Renal pelvis (tissue), 4 donors: Measurements from ENCODE around the gene ANKRD24. TPM values are rescaled to one million over a fixed set of nuclear protein-coding genes. Genes with fewer than 3 reads are reported as not detected.
"Not testable (repeated sequence)": the region's sequence is repeated elsewhere in the genome, so short reads cannot be mapped to it uniquely, and the experiment has no call there.

Experiments
- DNase-seq: peaks from one replicate; pipeline ENCODE4 v3.0.0-alpha.2; 2013
- polyA plus RNA-seq, 3 donors: library from polyadenylated mRNA; unstranded; fragments of 120-200 nt; gene quantifications; one replicate each; pipeline ENCODE4 v1.2.1, GENCODE V29; 2013; ENCODE audit not compliant: insufficient read length in 3 of 3

The ANKRD24 gene
- polyA plus RNA-seq, 3 donors: 1.1 to 2.4 (median 1.7) TPM

- no peak for DNase-seq
Measured at GRCh38 chr19:4197625-4198466, 15.4 kb downstream of the ANKRD24 start.

- DNase-seq: no peak
Measured at GRCh38 chr19:4198467-4199126, 16.1 kb downstream of the ANKRD24 start.

GRCh38 chr19:4199699-4200293 is 17.3 kb downstream of the ANKRD24 start:
- DNase-seq: no peak

- no peak for DNase-seq
Measured at GRCh38 chr19:4200940-4201542, 18.6 kb downstream of the ANKRD24 start.

GRCh38 chr19:4201798-4202197 is 19.3 kb downstream of the ANKRD24 start:
- no peak for DNase-seq

- no peak for DNase-seq
Measured at GRCh38 chr19:4206818-4207484, 24.5 kb downstream of the ANKRD24 start.

- no peak for DNase-seq
Measured at GRCh38 chr19:4208385-4209094, 26.1 kb downstream of the ANKRD24 start.

- DNase-seq: no peak
Measured at GRCh38 chr19:4210166-4210731, 27.8 kb downstream of the ANKRD24 start.

- DNase-seq: no peak
Measured at GRCh38 chr19:4213116-4213515, 30.6 kb downstream of the ANKRD24 start.

GRCh38 chr19:4215807-4216206 is 33.3 kb downstream of the ANKRD24 start:
- DNase-seq: no peak

GRCh38 chr19:4216846-4217245 is 34.4 kb downstream of the ANKRD24 start:
- no peak for DNase-seq

GRCh38 chr19:4217429-4218264 is 35.2 kb downstream of the ANKRD24 start:
- DNase-seq: no peak

GRCh38 chr19:4218523-4218922 is 36.0 kb downstream of the ANKRD24 start:
- DNase-seq: not testable (repeated sequence)

- no peak for DNase-seq
Measured at GRCh38 chr19:4220188-4220587, 37.7 kb downstream of the ANKRD24 start.

GRCh38 chr19:4224470-4224869 is 42.0 kb downstream of the ANKRD24 start:
- DNase-seq: no peak

GRCh38 chr19:4225885-4226284 is 43.4 kb downstream of the ANKRD24 start:
- DNase-seq: no peak

GRCh38 chr19:4227771-4228170 is 45.3 kb downstream of the ANKRD24 start:
- DNase-seq: no peak

GRCh38 chr19:4228765-4229178 is 46.3 kb downstream of the ANKRD24 start:
- DNase-seq: no peak

- DNase-seq: no peak
Measured at GRCh38 chr19:4229179-4229931, 46.9 kb downstream of the ANKRD24 start, which contains the start of gene EBI3. Gene EBI3, plus strand, starts transcription at chr19:4229523. Its CDS starts 28 bp downstream, at chr19:4229551.
